Chondrocyte (in vitro differentiated cells): ENCODE data around the gene STXBP4. TPM values are rescaled to one million over a fixed set of nuclear protein-coding genes. Genes with fewer than 3 reads are reported as not detected.

ENCODE experiments used
- DNase-seq: peaks from one replicate; pipeline ENCODE4 v3.0.0; 2021; ENCODE audit warnings: mixed read lengths, low spot score
- H3K27ac Mint-ChIP-seq: one replicate; pipeline ENCODE4 v1.8.0; 2021; ENCODE audit warnings: mild to moderate bottlenecking, moderate library complexity, mixed read lengths; ENCODE audit not compliant: unreplicated experiment
- H3K27me3 Mint-ChIP-seq: 2 replicates; pipeline ENCODE4 v1.8.0; 2021; ENCODE audit warnings: low read depth, mixed read lengths
- H3K36me3 Mint-ChIP-seq: 2 replicates; pipeline ENCODE4 v1.8.0; 2021; ENCODE audit warnings: low read depth, mixed read lengths
- H3K4me1 Mint-ChIP-seq: 2 replicates; pipeline ENCODE4 v1.8.0; 2021; ENCODE audit warnings: low read depth, mild to moderate bottlenecking, mixed read lengths
- H3K4me3 Mint-ChIP-seq: one replicate; pipeline ENCODE4 v1.8.0; 2021; ENCODE audit warnings: mild to moderate bottlenecking, moderate library complexity, mixed read lengths; ENCODE audit not compliant: unreplicated experiment
- H3K9me3 Mint-ChIP-seq: 2 replicates; pipeline ENCODE4 v1.8.0; 2021; ENCODE audit warnings: low read depth, mixed read lengths
- CTCF ChIP-seq: fragments of 200-600 bp; sonication (generic); IDR thresholded peaks from 2 replicates; pipeline ENCODE4 v1.5.0; 2021; ENCODE audit warnings: antibody characterized with exemption, mild to moderate bottlenecking, moderate library complexity
- total RNA-seq: library from RNA; stranded (reverse); gene quantifications from 3 replicates; pipeline ENCODE4 v1.2.1, GENCODE V29; 2021

Gene STXBP4
- total RNA-seq, 1 donor from 2014 or later, result 11.9 TPM

DNA sequence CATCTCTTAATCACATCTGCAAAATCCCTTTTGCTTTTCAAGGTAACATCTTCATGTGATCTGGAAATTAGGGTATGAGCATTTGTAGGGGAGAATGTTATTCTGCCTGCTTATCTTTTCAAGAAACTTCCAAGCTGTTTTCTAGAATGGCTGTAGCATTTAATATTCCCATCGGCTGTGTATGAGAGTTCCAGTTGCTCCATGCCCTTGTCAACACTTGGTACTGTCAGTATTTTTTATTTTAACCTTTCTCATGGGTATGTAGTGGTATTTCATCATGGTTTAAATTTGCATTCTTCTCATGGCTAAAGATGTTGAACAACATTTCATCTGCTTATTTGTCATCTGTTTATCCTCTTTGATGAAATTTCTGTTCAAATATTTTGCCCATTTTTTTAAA is 205.6 kb downstream of the STXBP4 start:
- no peaks in the 10 kb centered on the region for H3K27me3 Mint-ChIP-seq
- H3K9me3 Mint-ChIP-seq, result peaks cover 9% of the 10 kb centered on the region
- H3K4me1 Mint-ChIP-seq, result peaks cover 4% of the 10 kb centered on the region
- peaks cover 9% of the 10 kb centered on the region for H3K36me3 Mint-ChIP-seq
- no peak for TF ChIP-seq CTCF
- no peak overlapping the region for H3K4me3 Mint-ChIP-seq
- no peak overlapping the region for H3K27ac Mint-ChIP-seq
- no peak for DNase-seq

DNA sequence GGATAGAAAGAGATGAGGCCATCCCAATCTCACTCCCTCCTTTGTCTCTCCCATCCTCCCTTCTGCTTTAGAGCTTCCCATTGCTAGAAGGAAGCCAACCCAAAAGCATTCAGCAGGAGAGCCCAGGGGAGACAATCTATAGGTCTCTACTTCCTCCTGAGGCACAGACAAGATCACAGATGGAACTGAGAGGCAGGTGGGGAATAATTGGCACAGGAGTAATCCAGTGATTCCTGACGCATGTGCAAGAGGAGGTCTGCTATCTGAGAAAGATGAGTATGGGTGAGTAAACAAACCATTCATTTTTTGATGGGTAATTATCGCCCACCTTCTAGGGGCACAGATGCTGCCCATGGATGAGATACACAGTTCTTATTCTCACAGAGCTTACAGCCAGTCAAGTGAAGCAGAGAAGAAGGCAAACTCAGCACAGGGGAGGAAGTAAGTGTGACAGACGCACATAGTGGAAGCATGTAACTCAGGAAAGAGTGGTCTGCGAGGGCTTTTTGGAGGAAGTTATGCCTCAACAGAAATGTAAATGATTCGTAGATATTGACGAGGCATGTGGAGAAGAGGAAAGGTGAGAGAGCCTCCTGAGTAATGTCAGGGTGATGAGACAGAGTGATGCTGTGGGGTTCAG is 207.3 kb downstream of the STXBP4 start:
- no peak for TF ChIP-seq CTCF
- no peak for DNase-seq
- H3K9me3 Mint-ChIP-seq, result peaks cover 9% of the 10 kb centered on the region
- no peak overlapping the region for H3K27ac Mint-ChIP-seq
- peaks cover 9% of the 10 kb centered on the region for H3K36me3 Mint-ChIP-seq
- no peak overlapping the region for H3K4me3 Mint-ChIP-seq
- H3K27me3 Mint-ChIP-seq, result no peaks in the 10 kb centered on the region
- H3K4me1 Mint-ChIP-seq, result peaks cover 4% of the 10 kb centered on the region

DNA sequence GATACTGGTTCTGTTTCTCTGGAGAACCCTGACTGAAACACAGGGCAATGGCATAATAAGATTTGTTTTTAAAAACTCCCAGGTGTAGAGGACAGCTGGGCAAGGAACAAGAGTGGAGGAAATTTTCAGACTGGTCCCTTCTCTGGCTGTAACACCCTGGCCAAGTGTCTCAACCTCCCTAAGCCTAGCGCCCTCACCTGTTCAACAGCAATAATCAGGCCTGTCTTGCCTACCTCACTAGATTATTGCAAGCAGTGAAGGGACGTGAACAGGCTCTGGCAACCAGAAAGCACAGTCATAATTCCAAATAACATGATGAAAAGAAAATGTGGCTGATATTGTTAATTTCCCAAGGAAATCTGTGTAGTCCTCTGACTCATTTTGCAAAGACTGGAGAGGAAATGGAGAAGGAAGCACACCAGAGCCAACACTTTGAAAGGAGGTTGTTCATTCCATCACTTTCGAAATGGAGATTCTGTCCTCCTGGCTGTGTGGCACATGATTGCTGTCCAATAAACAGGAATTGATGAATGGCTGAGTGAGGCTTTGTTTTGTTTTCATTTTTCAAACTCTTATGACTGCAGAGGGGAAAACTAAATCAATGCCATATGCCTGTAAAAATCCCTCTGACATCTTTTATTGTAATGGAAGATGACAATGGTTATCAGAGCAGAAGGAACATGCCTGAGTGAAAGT is 208.7 kb downstream of the STXBP4 start:
- H3K27me3 Mint-ChIP-seq, result no peaks in the 10 kb centered on the region
- peaks cover 12% of the 10 kb centered on the region for H3K36me3 Mint-ChIP-seq
- H3K27ac Mint-ChIP-seq, result no peak overlapping the region
- no peak overlapping the region for H3K4me3 Mint-ChIP-seq
- TF ChIP-seq CTCF, result peak; percentile 10
- peaks cover 4% of the 10 kb centered on the region for H3K4me1 Mint-ChIP-seq
- H3K9me3 Mint-ChIP-seq, result peaks cover 13% of the 10 kb centered on the region
- DNase-seq, result no peak

- no peaks in the 10 kb centered on the region for H3K27me3 Mint-ChIP-seq
- no peak for DNase-seq
- H3K27ac Mint-ChIP-seq, result no peak overlapping the region
- H3K36me3 Mint-ChIP-seq, result peaks cover 12% of the 10 kb centered on the region
- peaks cover 18% of the 10 kb centered on the region for H3K9me3 Mint-ChIP-seq
- H3K4me1 Mint-ChIP-seq, result peaks cover 4% of the 10 kb centered on the region
- TF ChIP-seq CTCF, result no peak
- no peak overlapping the region for H3K4me3 Mint-ChIP-seq
Measured at GRCh38 chr17:55177855-55178217, 209.3 kb downstream of the STXBP4 start.

DNA sequence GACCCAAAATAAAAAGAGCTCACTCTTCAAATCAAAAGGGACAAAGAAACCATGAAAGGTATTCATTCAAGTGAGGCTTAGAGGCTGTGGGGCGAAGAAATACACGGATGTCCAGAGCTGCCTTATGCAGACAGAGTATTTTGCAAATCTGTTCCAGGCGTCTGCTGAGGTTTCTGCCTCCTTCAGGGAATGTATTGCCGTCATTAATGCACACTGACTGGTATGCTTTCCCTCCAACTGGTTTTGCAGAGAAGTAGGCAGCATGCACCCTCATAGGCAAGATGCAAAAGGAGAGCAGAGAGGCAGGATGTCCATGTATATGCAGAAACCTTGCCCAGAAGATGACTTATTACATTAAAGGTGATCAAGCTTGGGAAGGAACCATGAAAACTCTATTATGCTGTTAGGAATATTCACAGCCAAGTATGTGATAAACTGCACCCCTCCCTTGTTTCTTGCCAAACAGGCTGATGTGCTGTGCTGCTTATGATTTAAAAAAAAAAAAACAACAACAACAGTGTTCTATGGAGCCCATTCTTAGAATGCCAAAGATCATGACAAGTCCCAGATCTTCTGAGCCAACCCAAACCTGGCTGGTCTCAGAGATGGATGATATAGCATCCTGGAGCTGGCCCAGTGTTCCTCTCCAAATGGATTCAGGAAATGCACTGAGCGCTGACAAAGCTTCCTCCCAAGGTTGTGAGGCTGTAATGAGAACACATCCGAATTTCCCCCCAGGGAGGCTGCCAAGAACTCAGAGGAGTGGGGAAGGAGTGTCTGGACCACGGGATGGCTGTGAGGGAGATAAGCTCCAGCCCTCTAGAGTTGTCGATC is 218.6 kb downstream of the STXBP4 start:
- H3K4me3 Mint-ChIP-seq, result no peak overlapping the region
- peaks cover 3% of the 10 kb centered on the region for H3K36me3 Mint-ChIP-seq
- TF ChIP-seq CTCF, result no peak
- no peaks in the 10 kb centered on the region for H3K27me3 Mint-ChIP-seq
- no peak for DNase-seq
- H3K27ac Mint-ChIP-seq, result no peak overlapping the region
- peaks cover 6% of the 10 kb centered on the region for H3K9me3 Mint-ChIP-seq
- no peaks in the 10 kb centered on the region for H3K4me1 Mint-ChIP-seq
